NCI-H226 (cell line): ENCODE measurements around the gene TASL.
"Not testable (repeated sequence)": the region's sequence is repeated elsewhere in the genome, so short reads cannot be mapped to it uniquely, and the experiment has no call there.

Experiments used
- DNase-seq: peaks from one replicate; pipeline ENCODE4 v3.0.0-alpha.2; 2015

Gene TASL, protein sequence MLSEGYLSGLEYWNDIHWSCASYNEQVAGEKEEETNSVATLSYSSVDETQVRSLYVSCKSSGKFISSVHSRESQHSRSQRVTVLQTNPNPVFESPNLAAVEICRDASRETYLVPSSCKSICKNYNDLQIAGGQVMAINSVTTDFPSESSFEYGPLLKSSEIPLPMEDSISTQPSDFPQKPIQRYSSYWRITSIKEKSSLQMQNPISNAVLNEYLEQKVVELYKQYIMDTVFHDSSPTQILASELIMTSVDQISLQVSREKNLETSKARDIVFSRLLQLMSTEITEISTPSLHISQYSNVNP

DNA sequence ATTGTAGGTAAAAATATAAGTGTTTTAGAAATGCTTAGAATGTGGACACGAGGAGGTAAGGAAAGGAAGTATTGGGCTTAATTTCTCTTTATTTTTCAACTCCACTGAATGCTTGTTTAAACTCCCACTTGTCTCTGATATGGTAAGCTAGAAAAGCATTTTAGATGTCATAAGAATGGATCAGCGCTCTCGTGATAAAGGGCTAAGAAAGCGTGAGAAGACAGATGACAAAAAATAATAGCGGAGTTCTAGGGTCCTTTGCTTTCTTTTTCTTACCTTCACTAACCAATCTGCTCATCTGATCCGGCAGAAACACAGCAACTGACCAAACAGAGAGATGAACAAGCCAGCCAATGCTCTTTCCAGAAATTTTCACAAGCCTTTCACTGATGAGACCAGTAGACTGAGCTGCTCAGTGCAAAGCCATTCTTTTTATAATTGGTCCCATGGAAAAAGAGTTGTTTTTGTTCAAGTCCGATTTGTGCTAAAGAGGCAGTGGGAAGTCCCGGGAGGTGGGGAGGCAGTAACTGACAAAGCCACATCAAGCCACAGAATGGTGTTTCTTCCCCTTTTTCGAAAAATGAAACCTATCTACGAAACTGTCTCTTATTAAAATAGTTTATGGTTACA, at the start of gene TASL:
TSS of gene TASL (minus strand) at position 405 of the 630 bp plus-strand sequence. CDS start 17,411 bp downstream, outside the sequence.
- DNase-seq: no peak

DNA sequence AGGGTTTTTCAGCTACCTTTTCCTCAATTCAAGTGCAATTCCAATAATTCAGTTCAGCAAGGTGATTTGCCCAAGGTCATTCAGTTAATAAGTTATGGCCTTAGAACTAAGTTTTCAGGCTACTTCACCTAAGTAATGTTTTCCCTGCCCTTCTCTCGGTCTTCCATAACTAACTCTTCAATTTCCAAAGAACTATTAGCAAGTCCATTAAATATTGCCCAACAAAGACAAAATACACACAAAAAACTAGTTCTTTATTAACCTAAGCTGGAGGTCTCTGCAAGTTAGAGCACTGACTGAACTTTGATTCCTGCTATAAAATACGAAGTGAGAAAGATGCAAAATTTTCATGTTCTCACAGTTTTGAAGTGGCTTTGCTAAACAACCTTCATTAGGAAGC, 48.8 kb upstream of the TASL start:
- DNase-seq: no peak

DNA sequence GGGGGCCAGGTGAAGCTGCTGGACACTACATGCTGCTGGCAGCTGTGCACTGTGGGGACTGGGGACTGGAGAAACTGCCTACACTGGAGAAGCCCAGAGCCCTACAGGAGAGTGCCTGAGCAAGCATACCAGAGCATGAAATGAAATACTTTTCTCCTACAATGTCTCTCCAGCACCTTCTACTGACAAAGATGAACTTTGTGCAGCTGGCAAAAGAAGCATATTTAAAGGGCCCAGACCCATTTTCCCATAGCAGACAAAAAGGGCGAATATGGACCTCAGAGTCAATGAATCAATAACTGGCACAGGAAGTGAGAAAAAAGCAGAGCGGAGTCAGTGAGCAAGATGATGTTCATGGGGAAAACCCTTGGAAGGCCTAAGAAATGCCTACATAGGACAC, 44.8 kb upstream of the TASL start:
- DNase-seq: no peak

DNA sequence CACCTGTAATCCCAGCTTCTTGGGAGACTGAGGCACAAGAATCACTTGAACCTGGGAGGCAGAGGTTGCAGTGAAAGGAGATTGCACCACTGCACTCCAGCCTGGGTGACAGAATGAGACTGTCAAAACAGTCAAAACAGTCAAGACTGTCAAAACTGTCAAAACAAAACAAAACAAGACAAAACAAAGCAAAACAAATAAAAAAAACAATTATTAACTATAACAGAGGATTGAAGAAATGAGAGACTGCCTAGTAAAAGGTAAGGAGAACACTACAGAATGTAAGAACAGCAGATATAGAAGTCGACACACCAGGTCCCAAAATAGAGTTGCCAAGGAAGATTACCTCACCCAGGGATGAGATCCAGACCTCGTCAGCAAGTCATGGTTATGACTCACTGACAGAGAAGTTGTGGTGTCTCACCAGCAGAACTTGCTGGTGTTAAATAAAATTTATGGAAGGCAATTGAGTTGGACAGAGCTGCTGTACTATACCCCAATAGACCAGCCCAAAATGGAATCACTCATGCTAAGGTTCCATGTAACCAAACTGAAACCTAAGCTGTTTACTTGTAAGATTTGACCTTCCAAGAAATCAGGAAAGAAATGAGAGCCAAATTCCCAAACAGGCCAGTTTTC, 43.5 kb upstream of the TASL start:
- DNase-seq: peak; percentile 79

DNA sequence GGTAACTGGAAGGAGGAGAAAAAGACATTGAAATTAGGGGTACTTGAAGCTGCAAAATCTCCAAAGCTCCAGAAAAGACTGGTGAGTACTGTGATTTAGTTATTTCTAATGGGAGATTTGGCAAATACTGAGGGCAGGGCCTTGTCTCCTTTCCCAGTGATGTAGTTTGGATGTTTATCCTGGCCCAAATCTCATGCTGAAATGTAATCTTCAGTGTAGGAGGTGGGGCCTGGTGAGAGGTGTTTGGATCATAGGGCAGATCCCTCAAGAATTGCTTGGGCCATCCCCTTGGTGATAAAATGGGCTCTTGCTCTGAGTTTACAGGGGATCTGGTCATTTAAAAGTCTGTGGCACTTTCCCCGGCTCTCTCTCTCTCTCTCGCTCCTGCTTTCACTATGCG, 42.6 kb upstream of the TASL start:
- DNase-seq: no peak

DNA sequence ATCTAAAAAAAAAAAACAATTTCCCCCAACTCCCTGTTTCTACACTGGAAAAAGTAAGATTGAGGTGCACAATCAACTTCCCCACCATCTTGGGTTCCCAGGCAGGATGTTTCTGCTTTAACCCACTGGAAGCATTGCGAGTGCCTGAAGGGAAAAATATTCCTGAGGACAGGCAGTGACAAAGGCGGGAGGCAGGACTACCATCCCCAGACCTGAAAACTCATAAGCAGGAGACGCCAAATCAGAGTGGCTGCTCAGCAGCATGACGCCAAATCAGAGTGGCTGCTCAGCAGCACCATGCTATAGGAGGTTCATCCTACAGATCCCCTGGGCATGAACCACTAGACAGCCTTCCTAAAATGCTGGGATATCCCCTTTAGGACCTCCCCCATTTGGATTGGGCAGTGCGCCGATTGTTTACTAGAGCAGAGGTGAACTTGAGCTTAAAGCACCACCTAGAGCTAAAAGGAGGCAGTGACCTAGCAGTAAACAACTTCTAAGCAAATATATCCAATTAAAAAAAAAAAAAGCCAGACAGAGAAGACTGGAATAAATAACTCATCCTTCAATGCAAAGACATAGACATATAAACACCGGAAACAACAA, 40.7 kb upstream of the TASL start:
- no peak for DNase-seq

DNA sequence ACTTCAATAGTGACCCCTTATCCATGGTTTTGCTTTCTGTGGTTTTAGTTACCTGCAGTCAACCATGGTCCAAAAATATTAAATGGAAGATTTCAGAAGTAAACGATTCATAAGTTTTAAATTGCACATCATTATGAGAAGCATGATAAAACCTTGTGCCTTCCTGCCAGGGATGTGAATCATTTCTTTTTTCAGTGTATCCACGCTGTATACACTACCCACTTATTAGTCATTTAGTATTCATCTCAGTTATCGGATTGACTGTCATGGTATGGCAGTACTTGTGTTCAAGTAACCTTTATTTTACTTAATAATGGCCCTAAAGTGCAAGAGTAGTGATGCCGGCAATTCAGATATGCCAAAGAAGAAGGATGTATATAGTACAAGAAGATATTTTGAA, 37.7 kb upstream of the TASL start:
- DNase-seq: peak; percentile 66

DNA sequence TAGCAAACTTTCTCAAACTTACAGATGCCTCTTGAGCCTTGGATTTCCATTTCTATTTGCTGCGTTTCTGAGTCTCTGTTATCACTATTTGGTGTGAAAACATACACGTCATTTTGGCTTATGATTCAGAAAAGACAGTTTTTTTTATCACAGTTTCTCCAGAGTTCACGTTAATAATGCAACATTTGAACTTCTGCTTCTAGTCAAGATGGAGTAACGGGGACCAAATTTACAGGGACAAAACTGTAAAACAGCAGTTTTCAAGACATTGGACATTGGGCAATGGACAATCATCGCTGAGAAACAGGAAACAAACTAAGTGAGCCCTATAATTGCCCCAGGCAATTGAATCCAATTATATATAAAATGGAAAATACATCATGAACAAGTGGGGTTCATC, 36.2 kb upstream of the TASL start:
- no peak for DNase-seq

DNA sequence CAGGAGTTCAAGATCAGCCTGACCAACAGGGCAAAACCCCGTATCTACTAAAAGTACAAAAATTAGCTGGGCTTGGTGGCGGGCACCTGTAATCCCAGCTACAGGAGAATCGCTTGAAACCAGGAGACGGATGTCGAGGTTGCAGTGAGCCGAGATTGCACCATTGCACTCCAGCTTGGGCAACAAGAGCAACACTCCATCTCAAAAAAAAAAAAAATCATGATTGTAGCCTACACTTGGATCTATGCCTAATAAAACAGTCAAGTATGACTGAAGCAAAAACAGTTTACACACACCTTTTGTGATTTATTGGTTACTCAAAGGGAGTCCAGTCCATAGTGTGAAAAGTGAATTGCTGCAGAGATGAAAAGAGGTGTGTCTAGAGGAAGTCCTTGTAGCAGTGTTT, 34.7 kb upstream of the TASL start:
- DNase-seq: peak; percentile 3

DNA sequence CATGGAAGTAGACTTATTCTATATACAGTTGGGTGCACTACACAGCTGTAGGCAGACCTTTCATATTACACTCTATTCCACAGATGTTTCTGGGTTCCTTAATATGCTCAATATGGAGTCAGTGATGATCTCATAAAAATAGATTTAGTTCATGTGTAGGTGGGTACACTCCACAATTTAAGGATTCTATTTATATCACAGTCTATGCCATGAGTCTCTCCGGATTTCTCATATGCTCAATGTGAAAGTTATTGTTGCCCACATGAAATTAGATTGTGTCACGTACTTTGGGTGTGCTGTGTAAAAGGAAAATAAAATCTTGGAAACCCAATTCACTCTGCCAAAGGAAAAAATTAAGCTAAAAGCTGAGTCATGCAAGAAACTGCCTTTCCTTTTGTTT, 32.5 kb upstream of the TASL start:
- no peak for DNase-seq

DNA sequence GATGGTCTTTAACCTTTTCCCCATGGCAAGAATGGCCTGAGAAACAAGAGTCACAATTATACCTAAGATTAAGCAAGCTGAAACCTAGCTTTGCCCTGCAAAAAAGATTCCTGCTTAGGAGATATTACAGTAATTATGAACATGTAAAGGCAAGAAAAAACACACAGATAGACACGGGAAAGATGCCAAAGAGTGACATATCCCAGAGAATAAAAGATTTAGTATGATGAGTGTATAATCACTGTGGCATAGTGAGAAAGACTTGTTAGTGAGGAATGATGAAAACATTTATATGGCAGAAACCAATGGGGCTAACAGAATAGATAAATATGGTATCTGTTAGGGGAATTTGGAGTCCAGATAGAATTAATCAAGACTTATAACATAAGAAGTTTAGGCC, 29.6 kb upstream of the TASL start:
- DNase-seq: no peak

DNA sequence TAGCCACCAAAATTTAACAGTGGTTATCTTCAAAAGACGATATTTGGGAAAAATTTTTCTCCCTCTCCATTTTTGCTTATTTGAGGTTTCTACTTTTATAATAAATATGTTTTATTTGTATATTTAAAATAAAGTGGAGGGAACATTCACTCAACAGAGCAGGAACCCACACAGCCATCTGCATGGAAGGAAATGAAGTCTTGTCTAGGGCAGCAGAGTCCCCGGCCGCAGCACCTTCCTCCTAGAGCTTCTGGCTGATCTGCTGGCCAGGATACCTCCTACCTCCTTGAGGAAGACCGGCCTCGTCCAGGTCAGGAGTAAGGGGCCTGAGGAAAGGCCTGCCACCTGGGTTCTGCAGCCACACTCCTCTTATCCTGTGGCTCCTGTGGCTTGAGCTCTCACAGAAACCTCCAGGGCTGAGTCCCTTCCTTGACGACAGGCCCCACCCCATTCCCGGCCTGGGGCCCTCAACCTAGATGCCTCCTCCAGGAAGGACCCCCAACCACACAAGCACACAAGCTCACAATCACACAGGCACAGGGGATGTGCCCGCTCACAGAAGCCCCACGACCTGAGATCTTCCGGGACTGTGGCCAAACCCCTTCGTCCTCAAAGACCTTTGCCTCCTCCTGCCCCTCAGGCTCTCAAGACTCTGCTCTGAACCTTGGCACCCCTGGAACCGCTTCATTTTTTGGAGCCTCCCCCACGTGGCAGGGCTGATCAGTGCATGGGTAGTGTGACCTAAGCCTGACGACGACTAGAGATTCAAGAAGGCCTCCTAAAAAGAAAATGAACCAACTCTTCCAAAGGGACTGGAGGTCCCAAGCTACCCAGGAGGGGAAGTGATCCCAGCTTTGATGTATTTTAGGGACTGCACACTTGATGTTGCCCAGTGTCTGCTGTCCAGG, 23.0 kb upstream of the TASL start:
- not testable (repeated sequence) for DNase-seq

DNA sequence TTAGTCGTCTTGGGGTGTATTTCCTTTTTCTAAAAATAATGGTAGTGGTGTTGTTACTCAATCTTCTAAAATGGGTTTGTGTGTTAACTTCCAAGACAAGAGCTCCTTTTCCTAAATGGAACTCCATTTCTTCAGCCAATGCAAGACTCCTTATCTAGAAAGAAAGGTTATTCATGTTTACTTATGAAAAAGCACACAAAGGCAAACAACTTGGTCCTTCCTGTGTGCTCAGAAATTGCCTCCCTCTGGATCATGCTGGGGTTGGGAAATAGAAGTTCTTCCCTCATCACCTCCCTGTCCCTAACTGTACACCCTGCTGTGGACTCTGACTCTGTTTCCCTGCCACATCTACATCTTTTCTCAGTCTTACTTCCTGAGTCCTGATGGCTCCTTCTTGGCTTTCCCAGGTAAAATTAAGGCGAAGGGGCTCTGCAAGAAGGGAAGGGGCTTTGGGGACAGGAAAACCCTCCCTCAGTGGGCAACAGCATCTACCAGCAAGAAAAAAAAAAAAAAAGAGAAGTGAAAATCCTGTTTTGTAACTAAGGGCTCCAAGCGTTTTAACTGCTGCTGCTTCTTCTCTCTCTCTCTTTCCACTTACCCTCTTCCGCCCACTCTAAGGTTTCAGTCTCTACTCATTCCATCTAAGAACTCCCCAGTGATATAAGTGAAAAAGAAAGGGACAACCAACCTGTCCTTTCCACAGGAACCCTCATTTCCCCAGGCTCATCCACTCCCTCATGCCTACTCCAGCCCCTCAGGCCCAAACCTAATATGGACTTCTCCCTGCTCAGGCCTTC, 19.8 kb upstream of the TASL start:
- no peak for DNase-seq

DNA sequence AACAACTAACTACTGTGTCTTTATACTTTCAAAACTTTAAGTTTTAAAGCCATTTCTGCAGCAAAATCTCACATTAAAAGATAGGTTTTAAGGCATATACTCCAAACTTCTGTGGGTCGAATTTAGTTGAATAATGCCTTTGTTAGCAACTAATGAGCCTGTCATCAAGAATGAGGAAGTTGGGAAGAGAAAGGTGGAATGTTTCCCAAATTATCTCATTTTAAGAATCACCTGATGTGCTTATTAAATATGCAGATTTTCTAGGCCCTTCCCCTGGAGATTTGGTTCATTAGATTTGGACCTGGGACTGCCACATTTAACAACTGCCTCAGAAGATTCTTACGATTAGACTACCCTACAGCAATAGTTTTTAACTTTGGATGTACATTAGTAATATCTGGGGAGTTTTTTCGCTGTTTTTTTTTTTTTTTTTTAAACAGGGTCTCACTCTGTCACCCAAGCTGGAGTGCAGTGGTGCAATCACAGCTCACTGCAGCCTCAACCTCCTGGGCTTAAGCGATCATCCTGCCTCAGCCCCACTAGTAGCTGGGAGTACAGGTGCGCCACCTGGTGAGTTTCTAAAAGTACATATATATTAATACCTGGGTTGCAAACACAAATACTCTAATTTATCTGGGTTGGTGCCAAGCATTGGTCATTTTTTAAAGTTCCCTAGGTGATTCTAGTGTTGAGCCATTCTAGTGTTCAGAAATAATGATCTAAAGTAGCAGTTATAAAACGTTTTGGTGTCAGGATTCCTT, 16.1 kb upstream of the TASL start:
- DNase-seq: no peak

DNA sequence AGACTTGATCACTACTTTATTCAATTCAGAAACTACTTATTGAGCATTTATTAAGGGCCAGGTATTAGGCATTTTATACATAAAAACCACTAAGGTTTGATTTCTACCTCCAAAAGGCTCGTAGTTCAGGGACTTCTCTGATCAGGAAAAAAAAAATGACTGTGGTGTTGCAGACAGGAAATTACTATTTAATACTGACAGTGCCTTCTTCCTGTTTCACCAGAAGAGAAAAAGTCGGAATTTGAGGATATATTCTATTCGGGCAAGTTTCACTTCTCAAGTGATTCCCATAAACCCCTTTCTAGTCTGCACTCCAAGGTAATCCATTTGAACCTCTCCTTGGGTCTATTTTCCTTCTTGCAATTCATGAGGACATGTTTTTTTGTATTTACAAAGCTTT, 15.3 kb upstream of the TASL start:
- DNase-seq: no peak

DNA sequence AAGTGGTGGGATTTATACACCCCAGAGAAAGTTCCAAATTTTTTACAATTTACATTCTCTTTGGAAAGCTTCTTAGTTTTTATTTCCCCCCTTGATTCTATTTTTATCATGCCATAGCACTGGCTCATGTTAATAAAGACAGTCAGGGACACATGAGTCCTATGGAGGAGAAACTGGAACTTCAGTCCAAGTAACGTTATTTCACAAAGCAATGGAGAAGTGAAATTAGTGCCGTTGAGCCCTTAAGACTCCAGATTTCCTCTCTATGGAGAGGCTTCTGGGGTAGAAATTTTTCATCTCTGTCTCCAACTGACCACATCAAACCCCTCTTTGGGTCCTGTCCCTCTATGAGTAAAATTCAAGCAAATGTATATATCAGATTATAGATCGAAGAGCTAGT, 12.8 kb upstream of the TASL start:
- DNase-seq: no peak

DNA sequence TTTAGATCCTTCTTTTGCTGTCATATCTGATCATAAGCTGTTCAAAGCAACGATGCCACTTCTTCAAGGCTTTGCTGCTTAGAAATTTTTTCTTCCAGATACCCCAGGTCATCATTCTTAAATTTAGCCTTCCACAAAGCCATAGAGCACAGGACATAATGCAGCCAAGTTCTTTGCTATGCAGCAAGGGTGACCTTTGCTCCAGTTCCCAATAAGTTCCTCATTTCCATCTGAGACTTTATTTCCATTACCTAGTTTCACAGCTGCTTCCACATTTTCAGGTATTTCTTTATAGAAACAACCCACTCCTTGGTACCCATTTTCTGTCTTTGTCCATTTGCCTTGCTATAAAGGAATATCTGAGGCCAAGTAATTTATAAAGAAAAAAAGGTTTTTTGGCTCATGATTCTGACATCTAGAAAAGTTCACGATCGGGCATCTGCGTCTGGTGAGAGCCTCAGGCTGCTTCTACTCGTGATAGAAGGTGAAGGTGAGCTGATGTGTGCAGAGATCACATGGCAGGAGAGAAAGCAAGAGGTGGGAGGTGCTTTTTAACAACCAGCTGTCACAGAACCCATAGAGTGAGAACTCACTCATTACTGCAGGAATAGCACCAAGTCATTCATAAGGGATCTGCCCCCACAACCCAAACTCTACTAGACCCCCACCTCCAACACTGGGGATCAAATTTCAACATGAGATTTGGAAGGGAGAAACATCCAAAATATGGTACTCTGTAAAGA, 11.8 kb upstream of the TASL start:
- no peak for DNase-seq

DNA sequence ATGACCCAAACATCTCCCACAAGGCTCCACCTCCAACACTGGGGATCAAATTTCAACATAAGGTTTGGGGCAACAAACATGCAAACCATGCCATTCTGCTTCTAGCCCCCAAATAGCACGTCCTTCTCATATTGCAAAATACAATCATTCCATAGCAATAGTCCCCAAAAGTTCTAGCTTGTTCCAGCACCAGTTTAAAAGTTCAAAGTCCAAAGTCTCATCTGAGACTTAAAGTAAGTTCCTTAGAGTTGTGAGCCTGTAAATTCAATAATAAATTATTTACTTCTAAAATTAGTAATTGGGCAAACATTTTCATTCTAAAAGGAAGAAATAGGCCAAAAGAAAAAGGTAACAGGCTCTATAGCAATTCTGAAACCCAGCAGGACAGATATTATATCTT, 8.9 kb upstream of the TASL start:
- no peak for DNase-seq

DNA sequence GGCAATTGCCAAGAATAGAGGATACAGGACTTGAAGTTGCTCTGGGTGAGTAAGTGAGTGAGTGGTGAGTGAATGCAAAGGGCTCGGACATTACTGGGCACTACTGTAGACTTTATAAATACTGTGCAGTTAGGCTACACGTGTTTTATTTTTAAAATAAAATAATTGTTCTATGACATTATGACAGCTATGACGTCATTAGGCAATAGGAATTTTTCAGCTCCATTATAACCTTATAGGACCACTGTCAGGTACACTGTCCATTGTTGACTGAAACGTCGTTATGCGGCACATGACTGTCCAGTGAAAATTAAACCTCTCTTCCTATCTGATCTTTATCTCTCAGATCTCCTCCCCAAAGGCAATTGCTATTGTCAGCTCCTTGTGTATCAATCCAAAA, 5.1 kb upstream of the TASL start:
- no peak for DNase-seq

DNA sequence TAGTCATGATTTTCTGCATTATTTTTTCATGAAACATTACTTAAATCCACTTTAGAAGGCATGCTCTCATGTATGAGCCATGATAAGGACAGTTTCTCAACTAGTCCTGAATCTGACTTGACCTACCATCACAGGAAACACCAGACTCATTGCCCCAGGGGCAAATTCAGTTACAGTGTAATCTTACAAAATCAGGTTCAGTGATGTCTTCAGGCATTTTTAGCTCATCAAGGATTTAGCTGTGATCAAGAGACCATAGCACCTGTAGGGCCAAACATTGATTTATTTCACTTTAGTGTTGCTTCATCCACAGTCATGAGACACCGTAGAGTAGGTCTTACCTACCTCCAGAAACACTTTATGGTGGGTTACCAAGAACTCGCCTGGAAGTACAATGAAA, 3.1 kb upstream of the TASL start:
- DNase-seq: peak; percentile 11

DNA sequence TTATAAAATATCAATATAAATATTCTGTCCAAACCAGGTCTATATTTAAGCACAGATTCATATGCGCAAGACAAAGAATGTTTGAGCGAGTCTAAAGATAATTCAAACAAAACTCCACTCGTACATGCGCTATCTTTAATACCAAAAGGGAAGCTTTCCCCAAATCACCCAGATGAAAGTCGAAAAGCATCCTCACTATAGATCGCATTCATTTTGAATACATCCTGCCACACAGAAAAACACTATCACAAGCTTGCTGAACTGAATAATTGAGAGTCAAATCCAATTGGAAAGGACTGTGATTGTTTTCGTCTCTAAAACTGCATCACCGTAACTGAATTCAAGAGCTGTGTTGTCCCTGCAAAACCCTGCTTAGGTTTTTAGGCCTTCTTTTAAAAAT, 685 bp downstream of the TASL start:
- no peak for DNase-seq
